Measurements from ENCODE around the gene FAM149B1. TPM values are rescaled to one million over a fixed set of nuclear protein-coding genes. Genes with fewer than 3 reads are reported as not detected.
A peak's percentile ranks its signal among the peaks of the same experiment; 100 is the strongest.

FAM149B1 gene
- total and polyA plus RNA-seq, 2 of the 13 experiments (the other 11 are each of a cell fraction or from before 2014, with no cell fraction given), result 9.3 to 16.8 TPM

GRCh38 chr10:73263693-73264347, 95.9 kb downstream of the FAM149B1 start:
- POLR2A ChIA-PET, result interaction anchor here (1.4 to 3.9 kb wide), 2 partner anchors 11 to 16 kb away, joined by 3 to 21 read pairs; partner anchors contain the start of genes DNAJC9 and MRPS16
- DNase-seq (ENCODE audit: low spot score) (peak; percentile 17), FAIRE-seq (peak; percentile 44), ATAC-seq (no peak)
- Histone ChIP-seq H3K4me1 (ENCODE audit: insufficient read depth, low read length) (no peaks in the 10 kb centered on the region), H3K27me3 (ENCODE audit: control insufficient read depth in 1 of 2, insufficient read depth in 2 of 2, low read length in 2 of 2) (no peaks in the 10 kb centered on the region), H3K4me3 (replicated peaks in 1 of 3; ENCODE audit: insufficient read depth in 1 of 3, low read depth in 2 of 3, low read length in 3 of 3) (no peak overlapping the region), H3K9ac (ENCODE audit: insufficient read depth, low read depth, low read length) (no peak overlapping the region), H3K79me2 (ENCODE audit: insufficient read depth, low read length) (no peaks in the 10 kb centered on the region), H3K36me3 (replicated peaks in 1 of 2; ENCODE audit: control insufficient read depth in 1 of 2, insufficient read depth in 2 of 2, low read length in 2 of 2) (no peaks in the 10 kb centered on the region), H4K20me1 (ENCODE audit: insufficient read depth, low read length) (no peaks in the 10 kb centered on the region), H3K27ac (ENCODE audit: extremely low read length, insufficient read depth, low read length) (no peak overlapping the region), H3K9me3 (ENCODE audit: low read length) (no peaks in the 10 kb centered on the region), H3K4me2 (ENCODE audit: low read depth, low read length) (no peak overlapping the region), H2AFZ (ENCODE audit: low read length) (no peak overlapping the region)
- intact Hi-C loops (cut with micrococcal nuclease; ENCODE audit: unreplicated experiment) (loop anchor here (5.0 kb wide), 1 partner anchor 93 kb away; the partner anchor contains the start of gene CFAP70), in situ Hi-C loops (cut with HindIII; ENCODE audit: extremely low pct_ligation_motif_present, low pct_unique_long_range_greater_than_20kb) (loop anchor here (25.0 kb wide), 1 partner anchor 373 kb away; the partner anchor contains the start of gene MYOZ1)
- BruUV-seq (replicated peaks), result no TSS peak
- CTCF ChIA-PET (ENCODE audit: low intra/inter-chr PET ratio, low total read pairs), result no interaction called here
- whole genome bisulfite sequencing (ENCODE audit: low lambda C conversion rate), result 3% methylated on average over 1 of the region's 1 CpG
- TF ChIP-seq CTCF (CRISPR knock-in tag; IDR thresholded peaks at IDR 0.05), result peak; percentile 42
- TF ChIP-seq, protein P1, sequence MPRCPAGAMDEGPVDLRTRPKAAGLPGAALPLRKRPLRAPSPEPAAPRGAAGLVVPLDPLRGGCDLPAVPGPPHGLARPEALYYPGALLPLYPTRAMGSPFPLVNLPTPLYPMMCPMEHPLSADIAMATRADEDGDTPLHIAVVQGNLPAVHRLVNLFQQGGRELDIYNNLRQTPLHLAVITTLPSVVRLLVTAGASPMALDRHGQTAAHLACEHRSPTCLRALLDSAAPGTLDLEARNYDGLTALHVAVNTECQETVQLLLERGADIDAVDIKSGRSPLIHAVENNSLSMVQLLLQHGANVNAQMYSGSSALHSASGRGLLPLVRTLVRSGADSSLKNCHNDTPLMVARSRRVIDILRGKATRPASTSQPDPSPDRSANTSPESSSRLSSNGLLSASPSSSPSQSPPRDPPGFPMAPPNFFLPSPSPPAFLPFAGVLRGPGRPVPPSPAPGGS (CRISPR knock-in tag; IDR thresholded peaks at IDR 0.05), result no peak
- TF ChIP-seq DDIT3 (CRISPR knock-in tag; IDR thresholded peaks at IDR 0.05), result no peak
- TF ChIP-seq, protein P2, sequence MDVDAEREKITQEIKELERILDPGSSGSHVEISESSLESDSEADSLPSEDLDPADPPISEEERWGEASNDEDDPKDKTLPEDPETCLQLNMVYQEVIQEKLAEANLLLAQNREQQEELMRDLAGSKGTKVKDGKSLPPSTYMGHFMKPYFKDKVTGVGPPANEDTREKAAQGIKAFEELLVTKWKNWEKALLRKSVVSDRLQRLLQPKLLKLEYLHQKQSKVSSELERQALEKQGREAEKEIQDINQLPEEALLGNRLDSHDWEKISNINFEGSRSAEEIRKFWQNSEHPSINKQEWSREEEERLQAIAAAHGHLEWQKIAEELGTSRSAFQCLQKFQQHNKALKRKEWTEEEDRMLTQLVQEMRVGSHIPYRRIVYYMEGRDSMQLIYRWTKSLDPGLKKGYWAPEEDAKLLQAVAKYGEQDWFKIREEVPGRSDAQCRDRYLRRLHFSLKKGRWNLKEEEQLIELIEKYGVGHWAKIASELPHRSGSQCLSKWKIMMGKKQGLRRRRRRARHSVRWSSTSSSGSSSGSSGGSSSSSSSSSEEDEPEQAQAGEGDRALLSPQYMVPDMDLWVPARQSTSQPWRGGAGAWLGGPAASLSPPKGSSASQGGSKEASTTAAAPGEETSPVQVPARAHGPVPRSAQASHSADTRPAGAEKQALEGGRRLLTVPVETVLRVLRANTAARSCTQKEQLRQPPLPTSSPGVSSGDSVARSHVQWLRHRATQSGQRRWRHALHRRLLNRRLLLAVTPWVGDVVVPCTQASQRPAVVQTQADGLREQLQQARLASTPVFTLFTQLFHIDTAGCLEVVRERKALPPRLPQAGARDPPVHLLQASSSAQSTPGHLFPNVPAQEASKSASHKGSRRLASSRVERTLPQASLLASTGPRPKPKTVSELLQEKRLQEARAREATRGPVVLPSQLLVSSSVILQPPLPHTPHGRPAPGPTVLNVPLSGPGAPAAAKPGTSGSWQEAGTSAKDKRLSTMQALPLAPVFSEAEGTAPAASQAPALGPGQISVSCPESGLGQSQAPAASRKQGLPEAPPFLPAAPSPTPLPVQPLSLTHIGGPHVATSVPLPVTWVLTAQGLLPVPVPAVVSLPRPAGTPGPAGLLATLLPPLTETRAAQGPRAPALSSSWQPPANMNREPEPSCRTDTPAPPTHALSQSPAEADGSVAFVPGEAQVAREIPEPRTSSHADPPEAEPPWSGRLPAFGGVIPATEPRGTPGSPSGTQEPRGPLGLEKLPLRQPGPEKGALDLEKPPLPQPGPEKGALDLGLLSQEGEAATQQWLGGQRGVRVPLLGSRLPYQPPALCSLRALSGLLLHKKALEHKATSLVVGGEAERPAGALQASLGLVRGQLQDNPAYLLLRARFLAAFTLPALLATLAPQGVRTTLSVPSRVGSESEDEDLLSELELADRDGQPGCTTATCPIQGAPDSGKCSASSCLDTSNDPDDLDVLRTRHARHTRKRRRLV (CRISPR knock-in tag; IDR thresholded peaks at IDR 0.05), result no peak
- no peak for TF ChIP-seq AGO2 (optimal IDR thresholded peaks at IDR 0.05; ENCODE audit: low read depth, low read length)
- TF ChIP-seq, protein P3, sequence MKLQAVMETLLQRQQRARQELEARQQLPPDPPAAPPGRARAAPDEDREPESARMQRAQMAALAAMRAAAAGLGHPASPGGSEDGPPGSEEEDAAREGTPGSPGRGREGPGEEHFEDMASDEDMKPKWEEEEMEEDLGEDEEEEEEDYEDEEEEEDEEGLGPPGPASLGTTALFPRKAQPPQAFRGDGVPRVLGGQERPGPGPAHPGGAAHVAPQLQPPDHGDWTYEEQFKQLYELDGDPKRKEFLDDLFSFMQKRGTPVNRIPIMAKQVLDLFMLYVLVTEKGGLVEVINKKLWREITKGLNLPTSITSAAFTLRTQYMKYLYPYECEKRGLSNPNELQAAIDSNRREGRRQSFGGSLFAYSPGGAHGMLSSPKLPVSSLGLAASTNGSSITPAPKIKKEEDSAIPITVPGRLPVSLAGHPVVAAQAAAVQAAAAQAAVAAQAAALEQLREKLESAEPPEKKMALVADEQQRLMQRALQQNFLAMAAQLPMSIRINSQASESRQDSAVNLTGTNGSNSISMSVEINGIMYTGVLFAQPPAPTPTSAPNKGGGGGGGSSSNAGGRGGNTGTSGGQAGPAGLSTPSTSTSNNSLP (IDR thresholded peaks at IDR 0.05; ENCODE audit: low read depth, low read length), result peak; percentile 36; the same call in 1 of the 2 replicates
- peak; percentile 49 for TF ChIP-seq STAG1 (CRISPR knock-in tag; IDR thresholded peaks at IDR 0.05)
- TF ChIP-seq ZNF564 (CRISPR knock-in tag; IDR thresholded peaks at IDR 0.05), result no peak
- TF ChIP-seq KLF12 (CRISPR knock-in tag; IDR thresholded peaks at IDR 0.05; ENCODE audit: borderline replicate concordance), result no peak

Data from HepG2 (cell line).